OCI-LY1 (cell line): Measurements from ENCODE around the gene ZNF808.

Experiments
- EZH2 ChIP-seq: fragments of 200-600 bp; sonication (generic), shearing (Covaris generic); IDR thresholded peaks from 2 replicates; pipeline ENCODE4 v1.8.0; 2017; ENCODE audit warnings: borderline replicate concordance, mixed run types, mild to moderate bottlenecking, antibody characterized with exemption, low read length, moderate library complexity, mixed read lengths
- TF ChIP-seq, protein P1 (sequence below): fragments of 200-600 bp; sonication (generic), shearing (Covaris generic); IDR thresholded peaks from 2 replicates; pipeline ENCODE4 v1.5.1; 2017; ENCODE audit warnings: mild to moderate bottlenecking, antibody characterized with exemption, low read length, moderate library complexity, mixed read lengths

DNA sequence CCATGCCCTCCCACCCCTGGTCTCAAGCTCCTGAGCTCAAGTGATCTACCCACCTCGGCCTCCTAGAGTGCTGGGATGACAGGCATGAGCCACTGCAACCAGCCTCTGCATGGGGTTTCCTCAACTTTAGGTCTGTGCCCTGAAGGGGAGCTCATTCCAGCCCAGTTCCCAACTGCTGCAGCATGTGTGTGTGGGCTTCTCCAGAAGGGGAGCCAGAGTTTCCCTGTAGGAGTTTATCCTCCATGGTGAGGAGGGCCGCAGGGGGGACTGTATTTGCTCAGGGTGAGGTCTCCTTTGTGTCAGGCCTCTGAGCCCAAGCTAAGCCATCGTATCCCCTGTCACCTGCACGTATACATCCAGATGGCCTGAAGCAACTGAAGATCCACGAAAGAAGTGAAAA, 11.3 kb upstream of the ZNF808 start:
- TF ChIP-seq, protein P1, sequence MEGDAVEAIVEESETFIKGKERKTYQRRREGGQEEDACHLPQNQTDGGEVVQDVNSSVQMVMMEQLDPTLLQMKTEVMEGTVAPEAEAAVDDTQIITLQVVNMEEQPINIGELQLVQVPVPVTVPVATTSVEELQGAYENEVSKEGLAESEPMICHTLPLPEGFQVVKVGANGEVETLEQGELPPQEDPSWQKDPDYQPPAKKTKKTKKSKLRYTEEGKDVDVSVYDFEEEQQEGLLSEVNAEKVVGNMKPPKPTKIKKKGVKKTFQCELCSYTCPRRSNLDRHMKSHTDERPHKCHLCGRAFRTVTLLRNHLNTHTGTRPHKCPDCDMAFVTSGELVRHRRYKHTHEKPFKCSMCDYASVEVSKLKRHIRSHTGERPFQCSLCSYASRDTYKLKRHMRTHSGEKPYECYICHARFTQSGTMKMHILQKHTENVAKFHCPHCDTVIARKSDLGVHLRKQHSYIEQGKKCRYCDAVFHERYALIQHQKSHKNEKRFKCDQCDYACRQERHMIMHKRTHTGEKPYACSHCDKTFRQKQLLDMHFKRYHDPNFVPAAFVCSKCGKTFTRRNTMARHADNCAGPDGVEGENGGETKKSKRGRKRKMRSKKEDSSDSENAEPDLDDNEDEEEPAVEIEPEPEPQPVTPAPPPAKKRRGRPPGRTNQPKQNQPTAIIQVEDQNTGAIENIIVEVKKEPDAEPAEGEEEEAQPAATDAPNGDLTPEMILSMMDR, result no peak
- no peak for TF ChIP-seq EZH2
